ENCODE results near the gene TSHZ1.

Gene TSHZ1, protein sequence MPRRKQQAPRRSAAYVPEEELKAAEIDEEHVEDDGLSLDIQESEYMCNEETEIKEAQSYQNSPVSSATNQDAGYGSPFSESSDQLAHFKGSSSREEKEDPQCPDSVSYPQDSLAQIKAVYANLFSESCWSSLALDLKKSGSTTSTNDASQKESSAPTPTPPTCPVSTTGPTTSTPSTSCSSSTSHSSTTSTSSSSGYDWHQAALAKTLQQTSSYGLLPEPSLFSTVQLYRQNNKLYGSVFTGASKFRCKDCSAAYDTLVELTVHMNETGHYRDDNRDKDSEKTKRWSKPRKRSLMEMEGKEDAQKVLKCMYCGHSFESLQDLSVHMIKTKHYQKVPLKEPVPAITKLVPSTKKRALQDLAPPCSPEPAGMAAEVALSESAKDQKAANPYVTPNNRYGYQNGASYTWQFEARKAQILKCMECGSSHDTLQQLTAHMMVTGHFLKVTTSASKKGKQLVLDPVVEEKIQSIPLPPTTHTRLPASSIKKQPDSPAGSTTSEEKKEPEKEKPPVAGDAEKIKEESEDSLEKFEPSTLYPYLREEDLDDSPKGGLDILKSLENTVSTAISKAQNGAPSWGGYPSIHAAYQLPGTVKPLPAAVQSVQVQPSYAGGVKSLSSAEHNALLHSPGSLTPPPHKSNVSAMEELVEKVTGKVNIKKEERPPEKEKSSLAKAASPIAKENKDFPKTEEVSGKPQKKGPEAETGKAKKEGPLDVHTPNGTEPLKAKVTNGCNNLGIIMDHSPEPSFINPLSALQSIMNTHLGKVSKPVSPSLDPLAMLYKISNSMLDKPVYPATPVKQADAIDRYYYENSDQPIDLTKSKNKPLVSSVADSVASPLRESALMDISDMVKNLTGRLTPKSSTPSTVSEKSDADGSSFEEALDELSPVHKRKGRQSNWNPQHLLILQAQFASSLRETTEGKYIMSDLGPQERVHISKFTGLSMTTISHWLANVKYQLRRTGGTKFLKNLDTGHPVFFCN (N-terminal part only)

DNA sequence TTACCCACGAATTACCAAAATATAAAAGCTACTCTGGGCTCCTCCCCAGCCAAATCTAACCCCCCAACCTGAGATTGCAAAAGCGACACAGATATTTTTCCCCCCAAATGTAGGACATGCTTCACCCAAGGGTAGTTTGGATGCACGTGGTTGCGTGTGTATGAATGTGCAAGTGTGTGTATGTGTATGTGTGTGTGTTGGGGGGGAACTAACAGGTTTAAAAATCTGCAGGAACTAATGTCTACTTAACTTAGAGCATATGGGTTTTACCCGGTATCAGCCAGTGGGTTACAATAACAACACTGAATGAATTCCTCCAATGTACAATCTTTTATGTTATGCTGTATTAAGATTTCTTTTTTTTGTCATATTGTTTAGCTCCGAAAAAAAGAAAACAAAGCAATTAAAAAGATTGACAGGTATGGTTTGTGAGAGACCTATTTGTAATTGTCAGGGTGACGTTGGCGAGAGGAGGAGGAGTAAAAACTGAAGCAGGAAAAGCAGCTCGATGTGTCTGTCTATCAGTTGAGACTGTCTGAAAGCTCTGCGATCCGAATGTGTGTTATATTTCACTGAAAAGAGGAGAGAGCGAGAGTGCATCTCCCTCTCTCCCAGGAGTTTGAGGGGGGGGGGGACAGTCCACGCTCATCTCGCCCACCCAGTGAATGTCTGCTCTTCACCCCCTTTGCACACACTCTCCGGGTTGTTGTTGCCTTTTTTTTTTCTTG is at the start of gene TSHZ1:
TSHZ1 (plus strand) TSS at position 524 of the 728 bp plus-strand sequence. CDS start 1,080 bp downstream, outside the sequence.
- peak; percentile 86 for DNase-seq (ENCODE audit: low spot score)

DNA sequence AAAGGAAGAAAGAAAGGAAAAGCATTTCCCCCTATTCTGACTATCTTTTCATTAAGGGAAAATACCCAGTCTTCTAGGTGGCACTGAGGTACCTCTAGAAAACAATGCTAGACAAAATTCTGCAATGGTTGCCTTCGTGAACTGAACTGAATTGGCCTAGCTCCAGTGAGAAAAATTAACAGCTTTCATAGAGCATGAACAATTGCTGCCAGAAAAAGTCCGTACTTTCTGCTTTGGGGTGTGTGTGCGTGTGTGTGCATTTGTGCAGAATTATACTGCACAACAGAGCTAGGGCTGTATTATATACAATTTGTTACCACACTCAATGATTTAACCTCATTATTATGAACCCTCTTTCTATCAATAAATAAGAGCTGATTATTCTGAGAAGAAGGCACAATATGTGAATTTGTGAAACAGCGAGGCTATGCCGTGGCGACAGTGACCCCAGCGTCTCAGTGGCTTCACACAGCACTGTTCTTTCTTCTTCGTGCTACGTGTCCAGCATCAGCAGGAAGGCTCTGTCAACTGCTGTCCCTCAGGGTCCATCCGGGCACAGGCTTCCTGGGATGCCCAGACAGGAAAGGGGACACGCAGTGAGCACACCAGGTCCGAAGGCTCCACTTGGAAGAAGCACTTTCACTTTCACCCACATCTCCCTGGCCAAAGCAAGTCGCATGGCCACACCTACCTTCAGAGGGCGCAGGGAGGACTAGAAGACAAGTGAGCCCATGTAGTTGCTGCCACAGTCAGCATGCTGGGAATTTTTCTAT is 49.2 kb upstream of the TSHZ1 start:
- peak; percentile 2 for DNase-seq (ENCODE audit: low spot score)

DNA sequence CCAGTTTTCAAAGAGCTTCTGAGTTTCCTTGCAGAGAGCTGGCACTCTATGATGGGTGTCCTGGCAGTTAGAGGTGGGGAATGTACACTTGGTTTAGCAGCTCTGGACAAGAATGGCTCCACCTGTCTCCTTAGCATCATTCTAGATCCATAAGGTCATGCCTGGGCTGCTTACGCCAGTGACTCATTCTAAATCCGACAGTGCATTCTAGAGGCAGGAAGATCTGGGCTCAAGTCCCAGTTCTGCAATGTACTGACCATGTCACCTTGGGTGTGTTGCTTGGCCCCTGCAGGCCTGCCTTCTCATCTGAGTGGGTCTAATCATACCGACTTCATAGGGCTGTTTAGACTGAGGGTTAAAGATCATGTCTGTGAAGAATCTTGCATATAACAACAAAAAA is 48.1 kb upstream of the TSHZ1 start:
- DNase-seq (ENCODE audit: low spot score), result no peak

DNA sequence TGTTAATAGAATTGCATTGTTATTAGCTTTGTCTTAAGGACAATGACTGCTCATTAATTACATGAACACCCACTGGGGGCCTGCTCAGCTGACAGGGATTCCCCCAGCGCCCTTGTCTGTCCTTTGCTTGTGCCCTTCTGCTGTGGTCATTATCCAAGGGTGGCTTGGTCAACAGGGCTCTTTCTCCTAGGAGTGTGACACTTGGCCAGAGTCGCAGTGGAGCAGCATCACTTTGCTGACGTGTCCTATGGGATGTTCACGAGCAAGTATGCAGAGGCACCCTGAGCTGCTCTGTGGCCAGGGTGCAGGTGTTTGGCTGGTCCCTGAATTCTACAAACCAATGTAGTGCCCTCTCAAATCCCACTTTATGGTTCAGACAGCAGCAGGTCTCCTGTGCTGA is 47.6 kb upstream of the TSHZ1 start:
- no peak for DNase-seq (ENCODE audit: low spot score)

DNA sequence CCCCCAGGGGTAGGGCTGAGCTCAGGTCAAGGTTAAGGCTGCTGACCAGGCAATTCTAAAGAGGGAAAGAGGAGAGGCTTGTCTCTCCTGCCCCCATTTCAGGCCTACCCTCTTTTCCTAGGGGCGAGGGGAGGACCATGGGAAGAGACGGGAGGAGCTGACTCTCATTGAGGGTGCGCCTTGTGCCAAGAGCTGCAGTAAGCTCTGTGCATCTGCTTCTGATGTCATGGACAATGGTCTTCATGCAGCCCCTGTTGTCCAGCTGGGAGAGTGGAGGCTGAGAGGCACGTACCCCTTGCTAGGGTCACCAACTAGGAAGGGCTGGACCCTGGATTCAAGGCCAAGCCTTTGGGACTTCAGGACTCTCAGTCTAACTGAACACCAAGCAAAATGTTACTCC is 46.9 kb upstream of the TSHZ1 start:
- DNase-seq (ENCODE audit: low spot score), result no peak

DNA sequence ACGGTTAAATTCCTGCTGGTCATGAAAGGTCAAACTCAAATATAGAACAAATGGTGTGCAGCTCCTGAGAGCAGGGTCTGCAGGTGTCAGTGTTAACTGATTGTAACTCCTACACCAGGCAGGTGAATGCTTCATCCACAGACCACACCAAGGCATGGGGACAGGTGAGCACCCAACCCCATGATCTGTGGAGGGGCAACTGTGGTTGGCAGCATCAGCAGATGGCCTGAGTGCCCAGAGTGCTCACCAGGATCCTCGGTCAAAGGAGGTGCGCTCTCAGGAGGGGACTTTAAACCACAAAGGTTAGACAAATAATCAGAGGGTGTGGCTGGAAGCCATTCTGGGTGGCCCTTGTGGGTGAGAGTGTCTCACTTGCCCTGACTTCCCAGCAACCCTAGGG is 46.1 kb upstream of the TSHZ1 start:
- DNase-seq (ENCODE audit: low spot score), result no peak

DNA sequence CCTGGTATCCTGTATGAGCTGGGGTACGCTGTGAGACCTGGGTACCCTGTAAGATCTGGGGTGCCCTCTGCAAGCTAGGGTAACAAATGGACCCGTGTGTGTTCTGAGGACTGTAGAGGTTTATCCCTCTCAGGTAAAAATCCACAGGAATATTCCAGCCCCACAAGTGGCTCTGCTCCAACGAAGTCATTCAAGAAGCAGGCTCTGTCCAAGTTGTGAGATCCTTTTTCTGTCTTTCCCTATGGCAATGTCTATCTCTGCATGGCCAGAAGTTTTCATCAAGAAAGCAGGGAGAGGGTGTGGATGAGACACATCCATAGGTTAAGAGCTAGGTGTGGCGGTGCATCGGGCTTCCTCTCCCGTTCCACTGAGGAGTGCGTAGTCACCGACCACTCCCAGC is 44.7 kb upstream of the TSHZ1 start:
- DNase-seq (ENCODE audit: low spot score), result no peak

DNA sequence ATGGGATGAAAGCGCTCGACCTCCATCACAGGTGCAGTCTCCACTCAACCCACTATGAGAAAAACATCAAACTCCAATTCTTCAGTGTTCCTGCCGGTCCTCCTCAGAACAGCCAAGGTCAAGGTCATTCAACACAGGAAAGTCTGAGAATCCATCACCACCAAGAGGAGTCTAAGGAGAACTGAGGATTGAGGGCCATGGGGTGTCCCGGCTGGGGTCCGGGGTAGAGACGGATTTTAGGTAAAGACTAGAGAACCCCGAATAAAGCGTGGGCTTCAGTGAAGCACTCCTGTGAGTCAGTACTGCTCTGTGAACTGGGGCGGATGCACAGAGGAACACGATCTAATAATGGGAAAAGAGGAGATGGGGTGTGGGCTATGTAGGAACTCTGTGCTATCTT is 43.5 kb upstream of the TSHZ1 start:
- DNase-seq (ENCODE audit: low spot score), result no peak

DNA sequence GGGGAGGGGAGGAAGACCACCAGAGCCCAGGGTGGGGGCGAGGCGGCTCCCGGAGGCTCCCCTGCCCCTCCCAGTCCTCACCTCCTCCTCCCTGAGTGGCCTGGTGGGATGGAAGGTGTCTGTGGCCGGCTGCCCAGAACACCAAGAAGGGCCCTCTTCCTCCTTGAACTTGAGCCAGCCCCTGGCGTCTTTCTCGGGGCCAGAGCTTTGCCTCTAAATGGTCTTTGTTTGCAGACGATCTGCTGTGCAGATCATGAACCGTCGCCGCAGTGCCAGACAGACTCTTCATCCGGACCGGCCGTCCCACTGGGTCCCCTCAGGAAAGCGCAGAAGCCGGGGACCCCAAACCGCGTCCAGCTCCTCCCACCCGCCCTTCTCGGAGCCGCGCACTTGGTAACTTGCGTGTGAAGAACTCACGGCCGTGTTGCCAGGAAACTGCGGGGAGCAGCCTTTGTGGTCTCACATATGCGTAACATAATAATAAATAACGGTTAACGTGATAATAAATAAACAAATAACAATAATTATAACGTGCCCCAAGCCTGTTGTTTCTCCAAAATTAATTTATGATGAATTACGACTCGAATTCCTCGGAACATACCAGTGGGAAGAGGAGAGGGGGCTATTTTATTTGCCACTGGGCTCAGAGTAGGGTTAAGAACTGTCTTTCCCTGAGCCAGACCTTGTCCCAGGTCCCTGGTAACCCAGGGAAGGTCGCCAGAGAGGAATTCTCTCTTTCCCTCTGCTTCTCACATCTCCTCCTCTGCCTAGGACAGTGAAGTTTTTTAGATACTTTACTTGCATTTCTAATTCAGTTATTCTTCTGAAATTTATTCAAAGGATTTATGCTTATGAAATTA is 42.6 kb upstream of the TSHZ1 start:
- no peak for DNase-seq (ENCODE audit: low spot score)

DNA sequence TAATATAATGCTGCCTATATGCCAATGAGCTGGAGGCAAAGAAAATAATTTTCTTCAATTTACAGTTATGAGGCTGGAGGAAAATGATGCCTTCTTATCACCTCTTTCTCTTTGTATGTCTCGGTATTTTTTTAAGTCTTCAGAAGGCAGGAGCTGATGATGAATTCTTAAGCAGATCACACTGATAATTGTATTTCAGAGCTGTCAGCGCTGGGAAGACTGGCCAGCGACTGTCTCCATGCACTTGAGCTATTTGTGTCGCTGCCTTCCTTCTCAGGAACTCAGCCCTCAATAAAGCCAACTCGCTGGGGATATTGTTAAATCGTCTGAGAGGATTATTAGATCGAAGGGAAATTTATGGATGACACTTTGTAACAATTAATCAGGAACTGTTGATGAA is 42.0 kb upstream of the TSHZ1 start:
- no peak for DNase-seq (ENCODE audit: low spot score)

DNA sequence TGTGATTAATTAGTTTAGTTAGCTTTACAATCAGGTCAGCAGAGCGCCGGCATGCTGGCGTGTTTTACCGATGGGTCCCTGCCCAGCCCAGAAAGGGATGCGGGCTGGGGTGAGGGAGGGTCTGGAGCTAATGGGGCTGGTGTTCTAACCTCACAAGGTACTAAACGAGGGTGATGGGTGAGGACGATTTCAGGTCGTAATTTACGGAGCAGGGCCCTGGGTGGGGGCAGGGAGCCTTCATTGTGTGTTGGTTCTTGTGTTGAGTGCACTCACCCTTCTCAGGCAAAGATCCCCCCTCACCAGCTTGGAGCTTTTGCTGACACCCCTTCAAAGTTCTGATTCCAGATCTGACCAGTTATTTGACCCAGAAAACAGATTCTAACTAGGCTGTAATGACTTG is 41.2 kb upstream of the TSHZ1 start:
- DNase-seq (ENCODE audit: low spot score), result no peak

DNA sequence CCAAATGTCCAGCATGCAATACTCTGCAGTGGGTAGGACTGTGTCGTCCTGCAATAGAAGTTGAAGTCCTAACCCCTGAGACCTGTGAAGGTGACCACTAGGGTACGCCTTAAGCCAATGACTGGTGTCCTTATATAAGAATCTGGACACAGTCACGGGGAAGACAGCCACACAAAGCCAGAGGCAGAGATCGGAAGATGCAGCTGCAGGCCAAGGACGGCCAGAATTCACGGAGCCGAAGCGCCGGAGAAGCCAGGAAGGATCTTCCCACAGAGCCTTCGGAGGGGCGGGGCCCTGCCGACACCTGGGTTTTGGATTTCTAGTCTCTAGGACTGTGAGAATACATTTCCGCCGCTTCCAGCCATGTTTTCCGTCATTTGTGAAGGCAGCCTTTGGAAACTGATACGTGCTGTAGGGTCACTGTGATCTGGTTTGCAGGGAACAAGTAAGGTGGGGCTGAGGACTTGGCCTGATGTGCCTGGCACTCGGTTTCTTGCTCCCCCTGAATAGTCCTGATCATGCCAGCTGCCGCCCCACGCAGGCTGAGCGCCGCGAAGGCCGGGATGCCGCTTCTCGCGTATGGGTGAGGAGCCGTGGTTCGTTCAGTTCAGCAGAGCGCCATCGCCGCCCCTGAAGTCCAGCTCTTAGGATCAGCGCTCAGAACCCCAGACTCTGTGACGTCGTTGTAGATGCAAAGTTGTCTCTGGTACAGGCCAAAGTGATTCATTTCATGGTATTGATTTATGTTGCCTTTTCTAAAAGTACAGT is 40.4 kb upstream of the TSHZ1 start:
- no peak for DNase-seq (ENCODE audit: low spot score)

DNA sequence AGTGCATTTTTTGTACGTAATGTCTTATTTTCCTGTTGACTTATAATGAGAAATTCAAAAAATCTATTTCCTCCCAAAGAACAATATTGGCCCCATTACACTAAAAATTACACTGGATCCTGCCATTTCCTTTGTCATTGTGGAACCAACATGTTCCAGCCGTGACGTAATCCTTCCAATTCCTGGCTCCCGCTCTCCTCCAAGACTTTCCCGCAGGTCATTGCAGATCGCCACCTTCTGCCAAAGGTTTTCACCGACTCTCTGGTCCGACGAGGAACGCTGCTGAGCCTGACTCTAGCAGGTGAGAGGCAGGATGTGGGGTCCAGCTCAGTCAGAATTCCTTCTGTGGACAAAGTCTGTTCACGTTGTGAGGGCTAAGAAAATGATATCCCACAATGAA is 39.7 kb upstream of the TSHZ1 start:
- DNase-seq (ENCODE audit: low spot score), result no peak

DNA sequence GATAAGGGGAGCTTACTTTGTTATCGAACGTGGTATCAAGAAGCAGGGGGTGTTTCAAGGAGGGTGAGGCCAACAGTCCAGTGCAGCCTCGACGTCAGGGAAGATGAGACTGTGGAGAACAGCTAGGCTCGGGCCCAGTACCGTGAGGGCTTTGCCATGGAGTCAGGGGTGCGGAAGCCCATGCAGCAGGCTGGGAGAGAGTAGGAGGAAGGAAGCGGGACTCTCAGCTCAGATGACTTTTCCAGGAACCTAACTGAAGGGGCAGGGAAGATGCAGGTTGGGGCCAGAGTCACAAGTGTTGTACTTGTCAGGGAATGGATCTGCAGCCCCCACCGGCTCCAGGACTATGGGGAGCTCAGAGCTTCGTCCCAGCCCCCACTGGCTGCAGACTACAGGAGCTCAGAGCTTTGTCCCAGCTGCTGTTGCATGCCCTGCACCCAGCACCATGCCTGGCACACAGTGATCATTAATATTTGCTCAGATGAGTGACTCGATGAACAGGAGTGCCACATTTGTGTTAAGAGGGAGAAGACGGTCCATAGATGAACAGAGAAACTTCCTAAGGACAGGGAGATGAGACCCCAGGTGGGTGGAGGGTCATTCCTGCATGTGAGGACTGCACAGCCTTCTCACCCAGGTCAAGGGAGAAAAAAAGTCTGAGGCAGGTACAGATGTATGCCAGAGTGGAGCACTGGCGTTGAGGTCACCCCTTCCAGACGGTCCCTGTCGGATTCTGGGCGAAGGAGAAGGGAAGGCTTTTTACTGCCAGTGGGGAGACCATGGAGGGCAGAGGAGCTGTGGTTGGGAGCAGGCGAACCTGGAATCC is 38.1 kb upstream of the TSHZ1 start:
- DNase-seq (ENCODE audit: low spot score), result no peak

DNA sequence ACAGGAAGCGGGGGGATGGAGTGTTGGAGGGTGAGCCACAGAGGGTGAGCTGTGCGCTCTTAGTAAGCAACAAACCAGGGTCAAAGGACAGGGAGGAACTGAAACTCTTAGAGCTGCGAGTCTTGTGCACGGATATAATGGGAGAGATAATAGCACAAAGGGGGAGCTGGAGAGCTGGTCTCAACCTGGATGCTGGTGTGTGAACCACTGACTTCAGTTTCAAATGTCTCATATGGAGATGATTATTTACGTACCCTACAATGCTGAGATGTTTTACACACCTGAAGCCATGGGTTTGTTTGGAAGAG is 37.5 kb upstream of the TSHZ1 start:
- peak; percentile 10 for DNase-seq (ENCODE audit: low spot score)

DNA sequence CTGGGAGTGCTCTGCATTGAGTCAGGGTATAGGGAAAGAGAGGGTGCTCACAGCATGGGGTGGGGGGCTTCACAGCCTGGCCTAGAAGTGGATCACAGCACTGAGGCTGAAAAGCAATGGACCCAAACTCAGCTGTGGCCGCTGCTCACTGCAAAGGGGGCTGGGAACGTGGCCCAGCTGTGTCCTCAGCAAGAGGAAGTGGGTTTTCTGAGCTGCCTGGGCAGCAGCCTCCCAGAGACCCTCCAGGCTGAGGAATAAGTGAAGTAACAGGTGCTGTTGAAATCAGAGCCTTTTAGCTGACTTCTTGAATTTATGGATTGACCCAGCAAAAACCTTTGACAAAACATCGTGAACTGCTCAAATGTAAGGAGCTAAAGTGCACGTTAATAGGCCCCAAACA is 36.9 kb upstream of the TSHZ1 start:
- DNase-seq (ENCODE audit: low spot score), result no peak

DNA sequence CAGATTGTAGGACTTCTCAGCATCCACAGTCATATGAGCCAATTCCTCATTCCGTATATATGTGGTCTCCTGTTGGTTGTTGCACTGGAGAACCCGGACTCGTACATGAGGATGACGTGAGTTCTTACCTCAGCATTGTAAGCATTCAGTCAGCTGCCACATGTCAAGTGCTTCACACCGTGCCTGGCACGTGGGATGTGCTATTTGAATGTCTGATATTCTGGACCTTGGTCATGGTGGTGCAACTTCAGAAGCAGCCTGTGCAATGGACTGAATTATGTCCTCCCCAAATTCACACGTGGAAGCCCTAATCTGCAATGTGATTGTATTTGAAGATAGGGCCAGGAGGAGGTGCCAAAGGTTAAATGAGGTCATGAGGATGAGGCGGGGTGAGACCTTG is 33.7 kb upstream of the TSHZ1 start:
- DNase-seq (ENCODE audit: low spot score), result no peak

DNA sequence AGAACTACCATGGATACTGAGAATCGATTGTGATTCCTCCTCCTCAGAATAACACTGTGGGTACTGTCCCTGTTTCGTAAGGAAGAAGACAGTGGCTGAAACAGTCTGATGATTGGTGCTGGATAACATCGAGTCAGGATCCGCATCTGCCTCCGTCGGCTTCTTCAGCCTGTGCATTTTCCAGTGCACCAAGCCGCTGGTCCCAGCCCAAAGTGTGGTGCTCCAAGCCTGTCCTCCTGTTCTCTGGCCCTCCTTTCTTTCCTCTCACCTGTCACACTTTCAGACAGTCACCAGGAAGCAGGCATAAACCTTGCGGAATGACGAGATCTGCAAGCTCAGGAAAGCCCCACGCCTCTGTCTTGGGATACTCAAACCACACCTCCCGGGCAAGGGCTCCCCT is 32.2 kb upstream of the TSHZ1 start:
- no peak for DNase-seq (ENCODE audit: low spot score)
